Mesenteric fat pad (tissue), 1 donor: ENCODE data around the gene TNFAIP2. TPM values are rescaled to one million over a fixed set of nuclear protein-coding genes. Genes with fewer than 3 reads are reported as not detected.

Experiments used
- DNase-seq: peaks from one replicate; pipeline ENCODE4 v3.0.0-alpha.2; 2020; ENCODE audit warnings: low spot score
- long read RNA-seq: library from polyadenylated mRNA; unstranded; transcript quantifications from one replicate; pipeline ENCODE4 v2.0.0, GENCODE V29; 2020
- total RNA-seq: library from RNA; stranded (reverse); fragmentation: NEBNext Ultra II Directional; extraction: Animal tissue kit (Norgen Biotek cat#: 25700); gene quantifications from one replicate; pipeline ENCODE4 v1.2.1, GENCODE V29; 2021
- donor health status: DM: yes; HTN: yes; CAD: no.

TNFAIP2 gene
- total RNA-seq: 211 TPM
- long read RNA-seq, partial matches to known transcripts: 2 of 24 reads
- long read RNA-seq, other reads (novel, unspliced or antisense): 22 of 24 reads

GRCh38 chr14:103122947-103123633, at the start of gene TNFAIP2:
TNFAIP2 (plus strand) TSS chr14:103123461; CDS start chr14:103126458, 2,997 bp downstream.
- DNase-seq: no peak

GRCh38 chr14:103073876-103074728, 49.2 kb upstream of the TNFAIP2 start:
- DNase-seq: peak; percentile 86

- no peak for DNase-seq
Measured at GRCh38 chr14:103074729-103075367, 48.4 kb upstream of the TNFAIP2 start.

DNA sequence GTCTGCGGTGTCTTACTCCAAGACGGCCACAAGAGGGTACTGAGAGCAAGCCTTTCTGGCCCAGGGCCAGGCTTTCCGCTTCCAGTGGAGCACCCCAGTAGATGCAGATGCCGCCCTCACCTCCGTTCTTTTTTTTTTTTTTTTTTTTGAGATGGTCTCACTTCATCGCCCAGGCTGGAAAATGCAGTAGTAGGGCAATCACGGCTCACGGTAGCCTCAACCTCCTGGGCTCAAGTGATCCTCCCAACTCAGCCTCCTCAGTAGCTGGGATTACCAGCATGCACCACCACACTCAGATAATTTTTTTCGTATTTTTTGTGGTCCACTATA, 44.9 kb upstream of the TNFAIP2 start:
- DNase-seq: no peak

DNA sequence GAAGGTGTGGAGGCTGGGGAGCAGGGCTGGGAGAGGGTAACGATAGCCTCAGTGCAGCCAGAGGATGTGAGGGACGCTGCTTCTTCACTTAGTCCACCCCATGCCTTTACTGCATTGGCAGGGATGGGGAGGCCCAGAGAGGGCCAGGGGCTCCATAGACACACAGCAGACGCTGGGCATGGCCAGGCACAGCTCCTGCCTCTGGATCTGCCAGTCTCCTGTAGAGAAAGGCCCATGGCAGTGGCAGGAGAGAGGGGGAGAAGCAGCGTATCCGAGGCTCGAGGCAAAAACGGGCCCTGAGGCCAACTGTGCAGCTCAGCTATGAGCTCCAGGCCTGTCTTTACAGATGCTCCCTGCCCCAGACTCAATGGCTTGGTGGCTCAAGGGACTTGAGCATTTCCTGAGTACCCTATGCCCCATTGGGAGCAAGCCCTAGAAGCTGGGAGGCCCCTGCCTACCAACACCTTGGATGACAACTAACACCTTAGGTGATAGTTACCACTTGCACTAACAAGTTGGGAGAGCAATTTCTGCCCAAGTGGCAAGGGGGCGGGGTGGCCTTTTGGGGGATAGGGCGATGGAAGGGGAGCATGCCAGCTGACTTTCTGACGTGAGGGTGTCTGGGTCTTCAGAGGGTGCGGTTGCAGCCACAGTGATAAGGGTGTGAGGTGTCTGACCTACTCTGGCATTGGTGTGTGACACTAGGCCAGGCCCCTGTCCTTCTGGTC, 44.2 kb upstream of the TNFAIP2 start:
- no peak for DNase-seq

GRCh38 chr14:103081951-103082350, 41.3 kb upstream of the TNFAIP2 start:
- DNase-seq: no peak

- no peak for DNase-seq
Measured at GRCh38 chr14:103084021-103084919, 39.0 kb upstream of the TNFAIP2 start, which contains the start of gene LBHD2. LBHD2 (plus strand) TSS chr14:103084210; CDS start chr14:103086013, 1,803 bp downstream.

GRCh38 chr14:103085106-103086091, 37.9 kb upstream of the TNFAIP2 start:
- DNase-seq: no peak

DNA sequence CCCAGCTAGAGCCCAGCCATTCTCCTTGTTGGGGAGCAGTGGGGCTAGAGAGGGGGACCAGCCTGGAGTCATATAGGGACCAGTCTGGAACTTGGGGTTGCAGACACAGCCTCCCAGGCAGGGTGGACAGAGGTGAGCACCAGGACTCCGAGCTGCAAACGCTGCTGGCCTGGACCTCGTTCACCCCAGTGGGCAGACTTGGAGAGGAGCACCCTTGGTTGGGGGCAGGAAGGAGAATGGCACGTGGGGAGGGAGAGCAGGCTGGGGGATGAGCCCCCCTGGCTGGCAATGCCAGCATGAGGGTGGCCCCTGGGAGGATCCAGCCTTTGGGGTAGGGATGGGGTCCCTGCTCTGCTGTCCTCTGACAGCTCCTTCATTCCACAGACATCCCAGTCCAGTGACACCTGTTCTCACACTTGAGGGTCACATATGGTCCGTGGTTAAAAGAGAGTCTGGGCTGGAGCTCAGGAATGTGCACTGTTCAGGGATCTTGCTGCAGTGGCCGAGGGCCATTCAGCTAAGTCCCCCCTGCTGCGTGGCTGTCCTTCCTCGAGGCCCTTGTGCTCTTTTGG, 36.4 kb upstream of the TNFAIP2 start:
- no peak for DNase-seq

DNA sequence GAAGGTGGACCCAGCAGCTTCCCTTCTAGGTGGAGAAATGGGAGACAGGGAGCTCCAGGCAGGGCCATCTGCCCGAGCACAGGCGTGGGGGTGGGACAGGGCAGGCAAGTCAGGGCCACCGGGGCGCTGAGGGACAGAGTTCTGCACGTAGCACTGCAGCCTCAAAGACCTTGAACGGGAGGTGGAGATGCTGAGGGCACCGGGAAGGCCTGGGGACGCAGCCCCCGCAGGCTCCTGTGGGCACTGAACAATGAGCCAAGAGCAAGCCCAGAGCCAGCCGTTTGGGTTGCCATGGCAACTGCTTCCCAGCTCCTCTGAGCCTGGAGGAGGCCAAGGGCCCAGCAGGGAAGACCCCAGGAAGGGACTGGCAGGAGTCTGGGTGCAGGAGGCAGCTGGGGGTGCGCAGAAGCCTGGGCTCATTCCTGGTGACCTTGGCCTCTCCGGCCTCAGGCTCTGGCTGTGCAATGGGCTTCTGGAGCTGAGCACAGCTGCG, 35.9 kb upstream of the TNFAIP2 start:
- no peak for DNase-seq

- DNase-seq: no peak
Measured at GRCh38 chr14:103088921-103089320, 34.3 kb upstream of the TNFAIP2 start.

GRCh38 chr14:103089386-103090335, 33.6 kb upstream of the TNFAIP2 start:
- DNase-seq: no peak

- no peak for DNase-seq
Measured at GRCh38 chr14:103090481-103091020, 32.7 kb upstream of the TNFAIP2 start.

DNA sequence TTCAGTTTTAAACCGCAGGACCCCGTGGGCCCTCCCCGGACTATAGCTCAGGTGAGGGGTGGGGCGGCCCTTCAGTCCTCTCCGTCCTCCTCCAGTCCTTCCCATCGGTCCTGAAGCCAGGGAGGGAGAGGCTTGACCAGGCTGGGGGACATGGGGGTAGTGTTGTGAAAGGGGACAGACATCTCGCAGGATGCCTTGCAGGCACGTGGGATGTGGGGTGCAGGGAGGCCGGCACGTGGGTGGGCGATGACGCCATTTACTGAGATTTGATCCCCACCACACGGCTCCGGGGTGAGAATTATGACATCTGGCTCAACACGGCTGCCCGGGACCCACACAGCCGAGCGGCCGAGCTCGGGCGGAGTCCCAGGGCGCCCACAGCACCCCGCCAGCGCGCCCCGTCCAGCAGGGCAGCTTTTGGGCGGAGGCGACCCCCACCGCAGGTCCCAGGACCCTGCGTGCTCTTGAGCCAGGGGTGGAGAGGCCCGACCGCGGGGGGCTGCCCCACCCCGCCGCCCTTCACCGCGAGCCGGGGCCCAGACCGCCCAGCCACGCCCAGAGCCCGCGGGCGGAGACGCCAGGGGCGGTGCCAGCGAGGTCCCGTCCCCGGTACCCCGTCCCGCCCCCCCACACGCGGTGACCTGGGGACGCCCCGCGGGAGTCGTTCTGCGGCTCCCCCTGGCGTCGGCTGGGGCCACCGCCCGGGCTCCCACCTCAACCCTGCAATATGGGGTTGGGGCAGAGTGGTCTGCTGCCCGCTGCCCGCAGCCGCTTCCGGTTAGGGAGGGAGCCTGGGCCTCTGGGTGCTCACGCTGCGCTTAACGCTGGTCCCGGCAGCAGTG, 32.0 kb upstream of the TNFAIP2 start:
- DNase-seq: no peak

GRCh38 chr14:103091883-103092222, 31.4 kb upstream of the TNFAIP2 start:
- DNase-seq: no peak

DNA sequence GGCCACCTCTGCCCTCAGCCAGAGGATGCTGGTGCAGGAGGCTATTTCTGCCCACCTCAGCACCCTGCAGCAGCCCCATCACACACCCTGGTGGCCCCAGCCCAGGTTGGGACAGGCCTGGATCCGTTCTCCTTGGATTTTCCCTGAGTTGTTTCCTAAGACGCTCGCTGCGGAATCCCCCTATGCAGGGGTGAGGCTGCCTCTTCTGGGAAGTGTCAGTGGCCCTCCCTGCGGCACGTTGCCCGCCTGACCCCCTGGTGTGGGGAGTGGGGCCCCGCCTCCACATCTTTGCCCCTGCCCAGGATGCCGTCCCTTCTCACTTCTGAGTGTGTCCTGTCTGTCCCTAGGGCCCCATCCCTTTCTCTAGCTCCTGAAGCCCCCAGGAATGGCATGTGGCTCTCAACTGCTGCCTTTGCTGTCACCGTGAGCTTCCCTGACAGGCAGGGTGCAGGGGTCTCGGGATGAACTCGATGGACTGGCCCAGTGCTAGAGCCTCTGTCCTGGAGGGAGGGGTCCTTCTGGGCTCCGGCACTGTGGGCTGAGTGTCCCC, 29.3 kb upstream of the TNFAIP2 start:
- no peak for DNase-seq
